Liver (tissue), 3 donors: ENCODE results near the gene NPIPB8.

Experiments
- CTCF ChIP-seq: fragments of 150-350 bp; IDR thresholded peaks from 2 replicates; pipeline ENCODE4 v1.5.1; 2017; ENCODE audit warnings: improper control_type of control experiment, low read depth, low read length; ENCODE audit not compliant: missing input control
- TAF1 ChIP-seq: conservative IDR thresholded peaks from 2 replicates; pipeline ENCODE4 v1.6.1; 2016; ENCODE audit warnings: antibody characterized with exemption, mild to moderate bottlenecking
- donor health status: healthy.
- donor health status: healthy.

- TF ChIP-seq CTCF: no peak
- no peak for TF ChIP-seq TAF1
Observed at GRCh38 chr16:28603381-28604185, 34.3 kb upstream of the NPIPB8 start.
